Lower lobe of right lung (tissue), 2 donors: ENCODE measurements around the gene STAT2. TPM values are rescaled to one million over a fixed set of nuclear protein-coding genes. Genes with fewer than 3 reads are reported as not detected.

ENCODE experiments used
- ATAC-seq, 2 donors: fragments of 200-7000 bp; cut with Tn5 transposase; one replicate each; pipeline ENCODE4 v1.9.1; 2020 to 2022; ENCODE audit warnings: mild to moderate bottlenecking in 2 of 2, moderate library complexity in 2 of 2
- DNase-seq: peaks from one replicate; pipeline ENCODE4 v3.0.0-alpha.2; 2020
- H3K27ac ChIP-seq: fragments of 200-600 bp; one replicate; pipeline ENCODE4 v1.8.0; 2022
- H3K27me3 ChIP-seq: fragments of 200-600 bp; one replicate; pipeline ENCODE4 v1.8.0; 2022; ENCODE audit warnings: low read depth
- H3K36me3 ChIP-seq: fragments of 200-600 bp; one replicate; pipeline ENCODE4 v1.8.0; 2022; ENCODE audit warnings: mild to moderate bottlenecking
- H3K4me1 ChIP-seq: fragments of 200-600 bp; one replicate; pipeline ENCODE4 v1.8.0; 2022
- H3K4me3 ChIP-seq: fragments of 200-600 bp; one replicate; pipeline ENCODE4 v1.8.0; 2022; ENCODE audit warnings: mild to moderate bottlenecking
- H3K9me3 ChIP-seq: fragments of 200-600 bp; one replicate; pipeline ENCODE4 v1.8.0; 2022
- CTCF ChIP-seq: fragments of 200-600 bp; IDR thresholded peaks from one replicate; pipeline ENCODE4 v1.8.0; 2022; ENCODE audit warnings: antibody characterized with exemption, mild to moderate bottlenecking
- intact Hi-C: fragments of 100-400 bp; cut with DNase I; formaldehyde crosslinking; loops from one replicate; pipeline ENCODE4 v1.11.0; 2022
- total RNA-seq: library from RNA; stranded (reverse); fragmentation: NEBNext Ultra II Directional; extraction: Animal tissue kit (Norgen Biotek cat#: 25700); gene quantifications from one replicate; pipeline ENCODE4 v1.2.1, GENCODE V29; 2021
- donor health status: DM: no; HTN: yes; CAD: no; lungs with severe emphysema.

STAT2 gene
- total RNA-seq, 1 donor from 2014 or later = 213 TPM

GRCh38 chr12:56366948-56367347, 7.0 kb upstream of the STAT2 start:
- Histone ChIP-seq H3K4me3 (no peak overlapping the region), H3K36me3 (no peaks in the 10 kb centered on the region), H3K9me3 (no peaks in the 10 kb centered on the region), H3K27ac (no peak overlapping the region), H3K27me3 (no peaks in the 10 kb centered on the region), H3K4me1 (no peaks in the 10 kb centered on the region)
- TF ChIP-seq CTCF = no peak
- ATAC-seq = no peak
- DNase-seq = no peak
- intact Hi-C loops = no loop called here

- Histone ChIP-seq H3K9me3 (no peaks in the 10 kb centered on the region), H3K36me3 (no peaks in the 10 kb centered on the region), H3K27ac (no peak within 1 kb of the TSS), H3K4me3 (no peak within 1 kb of the TSS), H3K27me3 (no peaks in the 10 kb centered on the region), H3K4me1 (peaks cover 18% of the 10 kb centered on the region)
- DNase-seq (no peak), ATAC-seq (no peak)
- no peak for TF ChIP-seq CTCF
- intact Hi-C loops = no loop called here
Observed at GRCh38 chr12:56362130-56363059, 2.5 kb upstream of the STAT2 start, which contains the start of gene APOF. TSS of gene APOF (minus strand) at chr12:56362857. CDS start at chr12:56362745, 112 bp downstream.

- DNase-seq (no peak), ATAC-seq (no peak)
- H3K4me3 ChIP-seq = no peak overlapping the region
- H3K4me1 ChIP-seq = peaks cover 21% of the 10 kb centered on the region
- H3K27me3 ChIP-seq = no peaks in the 10 kb centered on the region
- H3K9me3 ChIP-seq = no peaks in the 10 kb centered on the region
- intact Hi-C loops = no loop called here
- H3K27ac ChIP-seq = no peak overlapping the region
- peaks cover 7% of the 10 kb centered on the region for H3K36me3 ChIP-seq
- TF ChIP-seq CTCF = no peak
Observed at GRCh38 chr12:56361487-56362129, 1.7 kb upstream of the STAT2 start.

DNA sequence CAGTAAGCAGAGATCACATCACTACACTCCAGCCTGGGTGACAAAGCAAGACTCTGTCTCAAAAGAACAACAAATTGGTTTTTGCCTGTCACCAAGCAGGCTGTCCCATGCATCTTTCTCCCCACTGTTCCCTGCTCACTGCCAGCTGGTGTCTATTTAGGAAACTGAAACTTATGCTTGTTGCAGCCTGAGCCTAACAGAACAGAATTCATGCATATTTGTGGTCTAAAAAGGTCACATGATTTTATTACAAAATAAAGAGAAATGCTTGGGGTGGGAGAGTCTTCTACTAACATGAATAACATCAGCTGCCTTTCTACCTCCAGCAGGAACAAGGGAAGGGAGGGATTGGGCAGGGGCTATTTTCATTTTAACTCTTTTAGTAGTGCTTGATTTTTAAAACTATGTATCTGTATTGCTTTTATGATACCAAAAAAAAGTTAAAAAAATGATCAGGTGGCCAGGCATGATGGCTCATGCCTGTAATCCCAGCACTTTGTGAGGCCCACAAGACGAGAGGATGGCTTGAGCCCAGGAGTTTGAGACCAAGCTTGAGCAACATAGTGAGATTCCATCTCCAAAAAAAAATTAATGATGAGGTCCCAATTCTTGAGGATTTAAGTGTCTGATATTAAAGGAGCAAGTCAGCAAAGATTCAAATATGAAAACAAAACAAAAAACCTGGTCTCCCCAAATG, 923 bp downstream of the STAT2 start:
- Histone ChIP-seq H3K27me3 (no peaks in the 10 kb centered on the region), H3K36me3 (peaks cover 33% of the 10 kb centered on the region), H3K27ac (peak overlapping the region; percentile 95), H3K9me3 (no peaks in the 10 kb centered on the region), H3K4me1 (peaks cover 21% of the 10 kb centered on the region), H3K4me3 (peak overlapping the region; percentile 77)
- no peak for DNase-seq
- ATAC-seq = no peak
- intact Hi-C loops = no loop called here
- no peak for TF ChIP-seq CTCF

GRCh38 chr12:56351325-56351724, 8.6 kb downstream of the STAT2 start:
- ATAC-seq (no peak), DNase-seq (no peak)
- Histone ChIP-seq H3K9me3 (no peaks in the 10 kb centered on the region), H3K36me3 (peaks cover 100% of the 10 kb centered on the region), H3K4me3 (no peak overlapping the region), H3K4me1 (no peaks in the 10 kb centered on the region), H3K27me3 (no peaks in the 10 kb centered on the region), H3K27ac (no peak overlapping the region)
- intact Hi-C loops = no loop called here
- TF ChIP-seq CTCF = no peak
